HL-60 (cell line): ENCODE results near the gene CAMKMT.

Experiments
- CTCF ChIP-seq: IDR thresholded peaks from one replicate; pipeline ENCODE4 v1.5.1; 2011; ENCODE audit warnings: low read length, control low read depth, inconsistent platforms; ENCODE audit not compliant: insufficient read depth
- GABPA ChIP-seq: IDR thresholded peaks from 2 replicates; pipeline ENCODE4 v1.6.1; 2012; ENCODE audit warnings: low read depth
- POLR2AphosphoS5 ChIP-seq: IDR thresholded peaks from 2 replicates; pipeline ENCODE4 v1.6.1; 2012; ENCODE audit warnings: low read depth
- TF ChIP-seq, protein P1 (sequence below): IDR thresholded peaks from 2 replicates; pipeline ENCODE4 v1.6.1; 2012; ENCODE audit warnings: low read depth; ENCODE audit not compliant: insufficient replicate concordance

DNA sequence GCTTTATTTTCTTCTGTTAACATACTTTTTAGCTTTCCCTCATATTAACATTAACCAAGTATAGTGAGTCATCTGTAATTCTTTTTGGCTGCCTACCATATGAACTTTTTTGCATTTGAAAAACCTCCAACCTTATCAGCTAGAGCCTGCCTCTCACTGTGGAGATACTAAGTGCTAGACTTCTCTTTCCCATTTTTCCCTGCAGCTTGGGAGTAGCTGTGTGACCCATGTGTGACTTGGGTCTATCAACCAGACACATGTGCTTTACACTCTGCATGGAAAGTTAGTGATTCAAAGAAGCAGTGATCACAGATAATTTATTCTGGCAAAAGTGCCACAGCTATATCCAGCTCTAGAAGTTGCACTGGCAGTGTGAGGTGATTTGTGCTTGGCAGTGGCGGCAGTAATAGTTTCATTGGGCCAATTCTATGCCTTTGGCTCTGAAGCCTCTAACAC, 36.7 kb upstream of the CAMKMT start:
- TF ChIP-seq POLR2AphosphoS5 (no peak), CTCF (no peak), GABPA (no peak)
- TF ChIP-seq, protein P1, sequence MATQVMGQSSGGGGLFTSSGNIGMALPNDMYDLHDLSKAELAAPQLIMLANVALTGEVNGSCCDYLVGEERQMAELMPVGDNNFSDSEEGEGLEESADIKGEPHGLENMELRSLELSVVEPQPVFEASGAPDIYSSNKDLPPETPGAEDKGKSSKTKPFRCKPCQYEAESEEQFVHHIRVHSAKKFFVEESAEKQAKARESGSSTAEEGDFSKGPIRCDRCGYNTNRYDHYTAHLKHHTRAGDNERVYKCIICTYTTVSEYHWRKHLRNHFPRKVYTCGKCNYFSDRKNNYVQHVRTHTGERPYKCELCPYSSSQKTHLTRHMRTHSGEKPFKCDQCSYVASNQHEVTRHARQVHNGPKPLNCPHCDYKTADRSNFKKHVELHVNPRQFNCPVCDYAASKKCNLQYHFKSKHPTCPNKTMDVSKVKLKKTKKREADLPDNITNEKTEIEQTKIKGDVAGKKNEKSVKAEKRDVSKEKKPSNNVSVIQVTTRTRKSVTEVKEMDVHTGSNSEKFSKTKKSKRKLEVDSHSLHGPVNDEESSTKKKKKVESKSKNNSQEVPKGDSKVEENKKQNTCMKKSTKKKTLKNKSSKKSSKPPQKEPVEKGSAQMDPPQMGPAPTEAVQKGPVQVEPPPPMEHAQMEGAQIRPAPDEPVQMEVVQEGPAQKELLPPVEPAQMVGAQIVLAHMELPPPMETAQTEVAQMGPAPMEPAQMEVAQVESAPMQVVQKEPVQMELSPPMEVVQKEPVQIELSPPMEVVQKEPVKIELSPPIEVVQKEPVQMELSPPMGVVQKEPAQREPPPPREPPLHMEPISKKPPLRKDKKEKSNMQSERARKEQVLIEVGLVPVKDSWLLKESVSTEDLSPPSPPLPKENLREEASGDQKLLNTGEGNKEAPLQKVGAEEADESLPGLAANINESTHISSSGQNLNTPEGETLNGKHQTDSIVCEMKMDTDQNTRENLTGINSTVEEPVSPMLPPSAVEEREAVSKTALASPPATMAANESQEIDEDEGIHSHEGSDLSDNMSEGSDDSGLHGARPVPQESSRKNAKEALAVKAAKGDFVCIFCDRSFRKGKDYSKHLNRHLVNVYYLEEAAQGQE = no peak
